ENCODE results near the gene TBC1D3B. TPM values are rescaled to one million over a fixed set of nuclear protein-coding genes. Genes with fewer than 3 reads are reported as not detected.

The TBC1D3B gene
- total and polyA plus RNA-seq, 4 experiments from 2014 or later, result 11.5 to 18.0 TPM; not detected in 2

Other genes starting within 250 kb of the TBC1D3B start
- gene RDM1, start 245.9 kb downstream of the TBC1D3B start, total RNA-seq, result 1 to 10 TPM in 1 of 2 experiments, under 1 TPM in 1; 0.87 to 1.9 TPM
- under 1 TPM; 0.38 to 0.98 TPM for gene RDM1, start 245.9 kb downstream of the TBC1D3B start, polyA plus RNA-seq
- not detected for gene LYZL6, start 232.9 kb downstream of the TBC1D3B start, total RNA-seq
- gene LYZL6, start 232.9 kb downstream of the TBC1D3B start, polyA plus RNA-seq, result not detected
- gene CCL16, start 195.1 kb downstream of the TBC1D3B start, total RNA-seq, result not detected
- not detected for gene CCL16, start 195.1 kb downstream of the TBC1D3B start, polyA plus RNA-seq
- gene CCL14, start 189.9 kb downstream of the TBC1D3B start, total RNA-seq, result not detected
- not detected for gene CCL14, start 189.9 kb downstream of the TBC1D3B start, polyA plus RNA-seq
- gene CCL15, start 175.1 kb downstream of the TBC1D3B start, total RNA-seq, result not detected
- not detected for gene CCL15, start 175.1 kb downstream of the TBC1D3B start, polyA plus RNA-seq
- not detected for gene CCL23, start 158.7 kb downstream of the TBC1D3B start, total RNA-seq
- gene CCL23, start 158.7 kb downstream of the TBC1D3B start, polyA plus RNA-seq, result not detected
- gene CCL18, start 112.4 kb downstream of the TBC1D3B start, total RNA-seq, result not detected
- not detected for gene CCL18, start 112.4 kb downstream of the TBC1D3B start, polyA plus RNA-seq
- gene CCL3, start 86.5 kb downstream of the TBC1D3B start, total RNA-seq, result 1 to 10 TPM; 3.2 to 4.2 TPM
- gene CCL3, start 86.5 kb downstream of the TBC1D3B start, polyA plus RNA-seq, result not detected
- gene CCL4, start 72.8 kb downstream of the TBC1D3B start, total RNA-seq, result 1 to 10 TPM; 1.1 TPM
- 1 to 10 TPM; 1.2 to 1.3 TPM for gene CCL4, start 72.8 kb downstream of the TBC1D3B start, polyA plus RNA-seq
- 1 to 10 TPM in 1 of 2 experiments, under 1 TPM in 1; 0.89 to 2.2 TPM for gene CCL3L1, start 20.1 kb upstream of the TBC1D3B start, total RNA-seq
- not detected for gene CCL3L1, start 20.1 kb upstream of the TBC1D3B start, polyA plus RNA-seq
- gene CCL4L2, start 34.4 kb upstream of the TBC1D3B start, total RNA-seq, result 1 to 10 TPM in 1 of 2 experiments, not detected in 1; 1.1 TPM
- not detected for gene CCL4L2, start 34.4 kb upstream of the TBC1D3B start, polyA plus RNA-seq
- 1 to 10 TPM in 1 of 2 experiments, under 1 TPM in 1; 0.91 to 1.3 TPM for gene TBC1D3I, start 87.9 kb upstream of the TBC1D3B start, total RNA-seq
- gene TBC1D3I, start 87.9 kb upstream of the TBC1D3B start, polyA plus RNA-seq, result not detected
- not detected for gene TBC1D3G, start 147.2 kb upstream of the TBC1D3B start, total RNA-seq
- not detected for gene TBC1D3G, start 147.2 kb upstream of the TBC1D3B start, polyA plus RNA-seq
- not detected for gene TBC1D3H, start 211.8 kb upstream of the TBC1D3B start, total RNA-seq
- gene TBC1D3H, start 211.8 kb upstream of the TBC1D3B start, polyA plus RNA-seq, result not detected

Measured in CD4-positive, alpha-beta memory T cell (primary cell).